OCI-LY3 (cell line): ENCODE results near the gene TBCCD1.

Experiments used
- CTCF ChIP-seq: fragments of 200-600, 300-600 bp; sonication (generic); IDR thresholded peaks from 2 replicates; pipeline ENCODE4 v1.5.1; 2014; ENCODE audit warnings: antibody characterized with exemption, low read length, low read depth
- EZH2phosphoT487 ChIP-seq: fragments of 200-600 bp; shearing (Covaris generic); IDR thresholded peaks from 2 replicates; pipeline ENCODE4 v1.6.1; 2018; ENCODE audit warnings: antibody characterized with exemption, mixed run types, low read depth

- TF ChIP-seq CTCF (no peak), EZH2phosphoT487 (no peak)
Measured at GRCh38 chr3:186502138-186502948, 64.8 kb downstream of the TBCCD1 start.
